22Rv1 (cell line): Measurements from ENCODE around the gene SYT9.

Experiments
- H3K27ac ChIP-seq: fragments of 450-650 bp; 2 replicates; pipeline ENCODE4 v1.5.1; 2017
- ZFX ChIP-seq: fragments of 450-650 bp; IDR thresholded peaks from 2 replicates; pipeline ENCODE4 v1.6.1; 2017; ENCODE audit warnings: antibody characterized with exemption, borderline replicate concordance
- TF ChIP-seq, protein P1 (sequence below): fragments of 450-650 bp; IDR thresholded peaks from 2 replicates; pipeline ENCODE4 v1.5.1; 2017; ENCODE audit warnings: mild to moderate bottlenecking

The SYT9 gene

GRCh38 chr11:7307836-7308235, 56.1 kb downstream of the SYT9 start:
- no peak overlapping the region for H3K27ac ChIP-seq
- TF ChIP-seq, protein P1, sequence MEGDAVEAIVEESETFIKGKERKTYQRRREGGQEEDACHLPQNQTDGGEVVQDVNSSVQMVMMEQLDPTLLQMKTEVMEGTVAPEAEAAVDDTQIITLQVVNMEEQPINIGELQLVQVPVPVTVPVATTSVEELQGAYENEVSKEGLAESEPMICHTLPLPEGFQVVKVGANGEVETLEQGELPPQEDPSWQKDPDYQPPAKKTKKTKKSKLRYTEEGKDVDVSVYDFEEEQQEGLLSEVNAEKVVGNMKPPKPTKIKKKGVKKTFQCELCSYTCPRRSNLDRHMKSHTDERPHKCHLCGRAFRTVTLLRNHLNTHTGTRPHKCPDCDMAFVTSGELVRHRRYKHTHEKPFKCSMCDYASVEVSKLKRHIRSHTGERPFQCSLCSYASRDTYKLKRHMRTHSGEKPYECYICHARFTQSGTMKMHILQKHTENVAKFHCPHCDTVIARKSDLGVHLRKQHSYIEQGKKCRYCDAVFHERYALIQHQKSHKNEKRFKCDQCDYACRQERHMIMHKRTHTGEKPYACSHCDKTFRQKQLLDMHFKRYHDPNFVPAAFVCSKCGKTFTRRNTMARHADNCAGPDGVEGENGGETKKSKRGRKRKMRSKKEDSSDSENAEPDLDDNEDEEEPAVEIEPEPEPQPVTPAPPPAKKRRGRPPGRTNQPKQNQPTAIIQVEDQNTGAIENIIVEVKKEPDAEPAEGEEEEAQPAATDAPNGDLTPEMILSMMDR, result no peak

- TF ChIP-seq, protein P1, result no peak
- no peak for TF ChIP-seq ZFX
Measured at GRCh38 chr11:7311903-7312302, 60.2 kb downstream of the SYT9 start.

DNA sequence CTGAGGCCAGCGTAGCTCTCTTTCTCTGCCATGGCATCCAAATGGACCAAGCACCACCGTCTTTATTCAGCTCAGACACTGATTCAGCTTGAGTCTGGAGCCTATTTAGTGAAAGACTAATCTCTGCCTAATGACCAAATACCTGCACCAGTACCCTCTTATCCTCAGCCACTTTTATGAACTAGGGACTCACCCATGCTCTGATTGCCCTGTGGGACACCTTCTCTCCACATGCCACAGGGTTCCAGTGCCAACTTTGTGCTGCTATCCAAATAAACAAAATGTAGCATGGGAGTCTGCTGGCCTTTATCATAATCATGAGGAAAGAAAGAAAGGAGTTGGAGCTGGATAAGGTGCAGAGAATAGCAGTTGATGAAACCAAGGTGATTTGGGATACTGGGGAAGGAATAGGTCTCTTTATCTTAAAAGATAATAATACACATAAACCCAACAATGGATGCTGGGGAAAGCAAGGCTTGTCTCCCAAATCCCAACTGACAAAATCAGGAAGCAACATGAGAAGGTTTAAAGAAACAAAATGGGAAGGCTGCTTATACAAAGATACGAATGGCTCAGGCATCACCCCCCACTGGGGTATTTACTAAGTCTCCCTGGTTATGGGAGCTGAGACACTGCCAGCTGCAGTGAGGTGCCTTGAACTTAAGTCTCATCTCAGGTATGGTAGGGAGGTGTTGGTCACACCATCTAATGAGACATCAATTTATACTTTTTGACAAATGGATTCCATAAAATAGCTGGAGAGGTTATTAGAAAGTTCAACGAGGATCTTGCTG, 63.3 kb downstream of the SYT9 start:
- no peak overlapping the region for H3K27ac ChIP-seq
- TF ChIP-seq, protein P1, result no peak
- TF ChIP-seq ZFX, result no peak

More at GRCh38 chr11:7311903-7312302, 60.2 kb downstream of the SYT9 start:
- no peak overlapping the region for H3K27ac ChIP-seq

DNA sequence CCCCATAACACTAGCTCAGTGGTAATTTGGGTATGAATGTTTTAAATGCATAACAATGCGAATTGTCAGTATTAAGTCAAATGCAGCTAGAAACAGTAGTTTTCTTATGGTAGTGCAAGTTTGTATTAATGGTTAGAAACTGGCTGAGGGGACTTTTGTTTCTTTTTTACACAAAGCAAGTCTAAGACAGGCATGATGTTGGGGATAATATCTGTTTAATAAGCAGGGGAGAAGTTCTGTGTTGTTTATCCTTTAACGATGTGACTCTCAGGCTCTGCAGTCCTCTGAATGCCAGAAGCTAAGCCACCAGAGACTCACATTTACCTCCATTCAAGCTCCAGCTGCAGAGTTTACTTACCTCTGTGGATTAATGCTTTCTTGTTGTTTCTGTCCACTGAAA, 67.8 kb downstream of the SYT9 start:
- H3K27ac ChIP-seq, result no peak overlapping the region
- TF ChIP-seq ZFX, result no peak
- TF ChIP-seq, protein P1, result no peak

- H3K27ac ChIP-seq, result no peak overlapping the region
- TF ChIP-seq, protein P1, result no peak
- TF ChIP-seq ZFX, result no peak
Measured at GRCh38 chr11:7320306-7320705, 68.6 kb downstream of the SYT9 start.

DNA sequence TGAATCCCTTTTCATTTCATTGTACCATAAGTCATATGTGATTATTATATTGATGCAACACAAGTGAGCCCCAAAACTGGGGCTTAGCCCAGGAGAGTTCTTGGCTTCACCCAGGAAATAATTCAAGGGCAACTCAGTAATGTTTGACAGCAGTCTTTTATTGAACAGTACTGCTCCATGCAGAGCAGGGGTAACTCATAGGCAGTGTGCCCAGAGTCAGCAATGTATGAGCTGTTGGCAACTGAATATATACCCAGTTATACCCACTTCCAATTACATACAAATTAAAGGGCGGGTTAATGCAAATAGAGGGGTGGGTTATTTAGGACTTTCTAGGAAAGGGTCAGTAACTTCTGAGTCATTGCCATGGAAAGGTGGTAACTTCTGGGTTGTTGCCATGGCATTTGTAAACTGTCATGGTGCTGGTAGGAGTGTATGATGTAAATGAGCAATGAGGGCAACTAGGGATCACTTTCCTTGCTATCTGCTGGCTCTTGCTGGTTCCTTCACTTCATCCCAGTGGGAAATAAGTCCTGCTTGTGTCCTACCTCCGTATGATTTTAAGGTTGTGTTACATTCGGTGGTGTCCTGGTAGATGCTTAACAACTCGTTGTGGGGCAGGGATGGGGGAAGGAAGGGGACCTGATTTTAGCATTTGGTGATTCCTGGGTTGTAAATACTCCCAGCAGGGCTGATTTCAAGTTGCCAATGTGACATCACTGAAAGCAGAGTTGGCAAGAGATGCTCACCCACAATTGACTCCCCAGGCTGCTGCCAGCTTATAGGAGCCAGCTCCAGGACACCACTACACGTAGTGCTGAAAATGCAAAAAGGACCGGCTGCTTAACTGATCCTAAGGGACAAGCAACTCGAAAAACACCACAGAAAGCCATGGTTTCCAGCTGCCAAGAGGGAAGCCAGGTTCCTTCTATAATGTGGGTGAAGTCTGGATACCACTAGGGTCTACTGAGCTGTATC, 70.1 kb downstream of the SYT9 start:
- H3K27ac ChIP-seq, result no peak overlapping the region
- TF ChIP-seq ZFX, result no peak
- TF ChIP-seq, protein P1, result no peak
